ENCODE data around the gene EYS.

GRCh38 chr6:64717281-64717680 is 989.7 kb downstream of the EYS start:
- no peak for TF ChIP-seq CTCF (conservative IDR thresholded peaks at IDR 0.05)
- no peak for TF ChIP-seq ZFX (IDR thresholded peaks at IDR 0.05)

Data from C4-2B (cell line).